GM19193 (cell line): ENCODE results near the gene CCDC170.

Experiments
- POLR2A ChIP-seq: IDR thresholded peaks from 4 replicates; pipeline ENCODE4 v1.6.1; 2011; ENCODE audit not compliant: insufficient read depth, insufficient read length; ENCODE audit errors: extremely low read depth

The CCDC170 gene

GRCh38 chr6:151488226-151488625 is 5.6 kb upstream of the CCDC170 start:
- TF ChIP-seq POLR2A, result no peak

GRCh38 chr6:151490996-151491395 is 2.8 kb upstream of the CCDC170 start:
- no peak for TF ChIP-seq POLR2A

GRCh38 chr6:151493161-151493803 is 535 bp upstream of the CCDC170 start:
- TF ChIP-seq POLR2A, result no peak

GRCh38 chr6:151494235-151494935 is 568 bp downstream of the CCDC170 start:
- TF ChIP-seq POLR2A, result no peak

GRCh38 chr6:151494936-151495320 is 1.1 kb downstream of the CCDC170 start:
- no peak for TF ChIP-seq POLR2A

GRCh38 chr6:151495380-151495779 is 1.6 kb downstream of the CCDC170 start:
- no peak for TF ChIP-seq POLR2A

- no peak for TF ChIP-seq POLR2A
These were observed 4.1 kb downstream of the CCDC170 start for GRCh38 chr6:151497905-151498304.

GRCh38 chr6:151498327-151498726 is 4.5 kb downstream of the CCDC170 start:
- TF ChIP-seq POLR2A, result no peak

- TF ChIP-seq POLR2A, result no peak
These were observed 5.7 kb downstream of the CCDC170 start for GRCh38 chr6:151499551-151499950.

- no peak for TF ChIP-seq POLR2A
These were observed 7.8 kb downstream of the CCDC170 start for GRCh38 chr6:151501511-151502136.

- TF ChIP-seq POLR2A, result no peak
These were observed 8.7 kb downstream of the CCDC170 start for GRCh38 chr6:151502499-151502898.

- no peak for TF ChIP-seq POLR2A
These were observed 12.9 kb downstream of the CCDC170 start for GRCh38 chr6:151506761-151507160.

GRCh38 chr6:151509048-151509447 is 15.2 kb downstream of the CCDC170 start:
- TF ChIP-seq POLR2A, result no peak

- TF ChIP-seq POLR2A, result no peak
These were observed 18.7 kb downstream of the CCDC170 start for GRCh38 chr6:151512481-151512880.

- TF ChIP-seq POLR2A, result no peak
These were observed 20.3 kb downstream of the CCDC170 start for GRCh38 chr6:151514000-151514730.
